HG03575 (cell line): ENCODE data around the gene RSAD2.
"Not testable (repeated sequence)": the region's sequence is repeated elsewhere in the genome, so short reads cannot be mapped to it uniquely, and the experiment has no call there.

Experiments used
- ATAC-seq: cut with Tn5 transposase; IDR thresholded peaks from one replicate; pipeline ENCODE4 v1.9.1; 2021; ENCODE audit not compliant: unreplicated experiment, insufficient number of reproducible peaks, low FRiP score; ENCODE audit errors: extremely low read depth

The RSAD2 gene

DNA sequence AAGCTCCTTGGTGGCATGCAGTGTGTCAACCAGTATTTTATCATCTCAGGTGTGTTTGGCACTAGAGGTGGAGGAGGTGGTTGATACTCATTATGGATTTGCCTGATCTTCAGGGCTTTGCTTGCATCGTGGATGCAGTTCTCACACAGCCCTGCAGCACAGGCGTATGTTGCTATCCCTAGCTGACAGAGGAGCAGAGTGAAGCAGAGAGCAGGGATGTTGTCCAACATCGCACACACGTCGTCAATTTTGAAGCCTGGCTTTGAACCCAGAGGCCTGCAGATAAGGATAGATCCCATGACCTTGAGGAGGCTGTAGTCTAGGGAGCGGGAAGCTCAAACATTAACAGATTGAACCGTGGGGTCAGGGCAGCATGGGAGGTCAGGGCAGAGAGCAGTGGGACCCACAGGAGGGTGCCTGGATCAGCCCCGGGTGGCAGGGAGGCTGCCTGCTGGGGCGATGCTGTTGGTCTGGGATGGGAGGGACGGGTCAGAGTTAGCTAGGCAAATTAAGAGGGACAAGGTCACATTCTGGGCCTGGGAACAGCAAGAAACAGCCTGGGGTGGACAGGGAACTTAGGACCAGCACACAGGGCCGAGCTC, 43.8 kb downstream of the RSAD2 start:
- no peak for ATAC-seq

DNA sequence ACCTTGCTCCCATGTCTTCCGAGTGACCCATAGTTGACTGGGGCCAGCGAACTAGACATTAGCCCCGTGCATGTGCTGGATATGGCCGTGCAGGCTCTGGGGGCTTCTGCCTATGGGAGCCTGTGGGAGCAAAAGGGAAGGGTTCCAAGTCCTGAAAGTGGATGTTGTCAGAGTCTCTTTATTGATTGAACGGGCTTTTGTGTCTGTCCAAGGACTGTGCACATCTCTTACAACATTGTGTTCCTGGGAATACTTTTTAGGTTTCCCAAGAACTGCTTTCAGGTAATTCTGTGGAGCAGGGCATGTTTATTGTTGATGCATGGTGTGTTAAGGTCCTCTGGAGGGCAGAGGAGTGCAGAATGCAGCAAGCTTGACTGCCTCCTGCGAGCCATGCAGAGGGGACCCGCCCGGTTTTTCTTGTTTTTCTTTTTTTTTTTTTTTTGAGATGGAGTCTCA, 44.7 kb downstream of the RSAD2 start:
- no peak for ATAC-seq

DNA sequence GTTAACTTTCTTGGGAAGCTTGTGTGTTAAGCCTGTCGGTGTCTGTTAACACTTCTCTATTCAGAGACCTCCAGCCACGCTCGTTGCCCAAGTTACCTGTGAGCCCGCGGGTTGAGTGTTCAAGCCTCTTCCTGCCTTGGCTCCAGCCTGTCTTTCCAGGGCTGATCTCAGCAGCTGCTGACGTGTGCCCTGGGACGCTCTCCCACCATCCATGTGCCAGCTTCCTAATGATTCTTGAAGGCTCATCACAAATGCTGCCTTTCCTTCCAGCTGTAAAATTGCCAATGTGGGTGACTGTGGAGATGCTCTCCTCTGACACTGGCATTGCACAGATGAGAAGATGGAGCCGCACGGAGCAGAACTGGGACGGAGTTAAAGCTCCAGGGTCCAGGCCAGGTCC, 45.7 kb downstream of the RSAD2 start:
- no peak for ATAC-seq

DNA sequence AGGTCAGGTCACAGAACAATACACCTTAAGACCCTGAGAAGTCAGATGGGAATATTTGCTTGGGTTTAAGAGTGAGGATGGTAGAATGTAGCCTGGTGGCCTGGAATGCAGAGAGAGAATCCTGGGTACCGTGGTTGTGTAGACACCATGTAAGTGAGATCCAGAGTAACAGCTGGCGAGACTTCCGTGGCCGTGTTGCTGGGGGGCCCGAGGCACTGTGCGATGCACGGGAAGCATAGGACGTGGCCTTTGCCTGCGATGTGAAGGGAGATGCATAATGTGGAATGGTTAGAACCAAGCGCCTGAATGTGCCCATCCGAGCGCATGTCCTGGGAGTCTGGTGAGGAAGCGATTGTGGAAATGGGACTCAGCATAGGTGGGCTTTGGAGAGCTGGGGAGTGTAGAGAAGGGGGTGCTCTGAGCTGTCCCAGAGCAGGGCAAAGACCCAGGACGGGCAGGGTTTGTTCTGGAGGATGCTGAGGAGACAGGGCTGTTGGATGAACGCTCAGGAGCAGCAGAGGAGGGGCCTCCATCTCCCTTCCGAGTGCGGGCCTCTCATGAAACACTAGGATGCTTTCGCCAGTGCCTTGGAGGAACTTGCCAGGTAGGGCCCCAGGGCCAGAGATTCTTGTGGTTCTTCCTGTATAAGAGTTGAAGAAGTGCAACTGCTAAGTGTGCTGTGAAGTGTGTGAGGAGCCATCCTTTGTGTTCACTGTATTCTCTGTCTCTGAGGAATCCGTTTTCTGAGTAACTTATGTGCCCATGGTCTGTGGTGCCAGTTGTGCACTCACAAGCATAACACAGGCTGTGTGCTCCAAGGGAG, 46.7 kb downstream of the RSAD2 start:
- ATAC-seq: no peak

DNA sequence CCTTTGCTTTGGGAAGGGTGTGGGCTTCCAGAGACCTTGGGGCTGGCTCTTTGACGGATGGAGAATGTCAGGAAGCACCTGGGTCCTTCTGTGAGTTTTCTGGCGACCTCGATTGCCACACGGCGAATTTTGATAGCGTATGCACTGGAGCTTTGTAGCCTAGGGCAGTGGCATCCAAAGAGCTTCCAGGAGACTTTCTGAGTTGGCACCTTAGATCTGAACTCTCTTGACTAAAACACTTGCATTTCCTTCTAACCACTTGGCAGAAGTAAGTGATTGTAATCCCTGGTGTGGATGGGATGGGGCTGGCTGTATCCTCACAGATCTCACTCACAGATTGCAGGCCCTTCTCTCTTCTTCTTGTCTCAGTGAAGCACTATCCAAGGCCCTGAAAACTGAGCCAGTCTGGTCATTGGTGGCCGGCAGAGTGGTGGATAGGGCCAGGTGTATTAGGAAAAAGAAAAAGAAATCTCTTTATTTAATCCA, 47.4 kb downstream of the RSAD2 start:
- no peak for ATAC-seq

DNA sequence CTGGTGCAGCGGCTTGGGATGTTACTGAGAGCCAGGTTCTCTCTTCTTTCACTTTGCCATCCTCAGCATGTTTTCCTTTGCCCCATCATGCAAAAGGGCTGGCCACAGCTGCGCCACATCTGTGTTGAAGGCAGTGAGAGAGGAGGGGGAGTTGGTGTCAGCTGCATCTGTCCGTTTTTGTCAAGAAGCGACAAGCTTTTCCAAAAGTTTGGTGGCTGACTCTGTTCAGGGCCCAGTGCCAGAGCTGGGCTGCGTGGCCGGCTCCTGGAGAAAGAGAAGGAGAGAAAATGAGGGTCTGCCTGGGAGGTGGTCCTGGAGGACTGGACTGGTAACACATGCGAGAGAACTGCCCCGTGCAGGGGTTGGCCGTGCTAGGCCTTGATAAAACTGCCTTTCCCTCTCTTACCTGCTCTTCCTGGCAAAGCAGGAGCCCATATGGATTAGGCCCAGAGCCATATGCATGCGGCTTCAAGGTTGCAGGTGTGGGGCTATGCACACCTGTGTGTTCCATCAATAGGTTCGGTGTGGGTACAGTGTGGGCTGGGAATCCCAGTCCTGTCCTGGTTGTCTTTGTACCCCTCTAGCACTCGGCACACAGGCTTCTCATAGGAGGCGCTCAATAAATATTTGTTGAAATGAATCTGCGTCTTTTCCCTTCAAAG, 48.6 kb downstream of the RSAD2 start:
- no peak for ATAC-seq

DNA sequence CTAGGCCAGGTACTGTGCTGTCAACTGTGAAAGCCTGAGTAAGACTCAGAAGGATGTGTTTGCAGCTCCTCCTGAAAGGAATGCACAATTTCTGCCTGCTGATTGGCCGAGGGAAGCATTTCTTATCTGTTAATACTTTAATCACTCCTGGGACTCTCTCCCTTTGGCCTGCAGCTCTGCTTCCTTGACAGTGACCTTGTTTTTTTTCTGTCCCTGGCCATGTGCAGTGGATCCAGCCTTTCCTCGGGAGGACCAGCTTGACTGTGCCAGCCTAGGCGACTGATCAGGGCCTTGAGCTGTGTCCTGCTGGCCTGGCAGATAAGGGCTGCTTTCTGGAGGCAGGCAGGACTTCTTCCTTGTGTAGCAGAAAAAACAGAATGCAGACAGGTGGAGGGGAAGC, 49.6 kb downstream of the RSAD2 start:
- no peak for ATAC-seq

DNA sequence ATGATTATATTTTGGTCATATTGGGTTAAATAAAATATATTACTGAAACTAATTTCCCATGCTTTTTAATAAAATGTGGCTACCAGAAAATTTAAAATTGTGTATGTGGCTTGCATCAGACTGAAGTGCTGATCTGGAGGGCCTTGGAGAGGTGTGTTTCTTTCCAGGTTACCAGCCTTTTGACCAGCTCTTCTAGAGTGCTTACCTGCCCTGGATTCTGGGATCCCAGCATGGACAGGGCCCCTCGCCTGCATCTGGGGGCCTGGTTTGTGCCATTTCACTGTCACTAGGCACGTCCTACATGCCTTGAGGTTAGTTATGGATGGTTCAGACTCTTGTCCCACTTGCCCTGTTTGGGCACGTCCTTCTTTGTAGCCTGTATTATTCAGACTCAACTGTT, 50.2 kb downstream of the RSAD2 start:
- ATAC-seq: no peak

DNA sequence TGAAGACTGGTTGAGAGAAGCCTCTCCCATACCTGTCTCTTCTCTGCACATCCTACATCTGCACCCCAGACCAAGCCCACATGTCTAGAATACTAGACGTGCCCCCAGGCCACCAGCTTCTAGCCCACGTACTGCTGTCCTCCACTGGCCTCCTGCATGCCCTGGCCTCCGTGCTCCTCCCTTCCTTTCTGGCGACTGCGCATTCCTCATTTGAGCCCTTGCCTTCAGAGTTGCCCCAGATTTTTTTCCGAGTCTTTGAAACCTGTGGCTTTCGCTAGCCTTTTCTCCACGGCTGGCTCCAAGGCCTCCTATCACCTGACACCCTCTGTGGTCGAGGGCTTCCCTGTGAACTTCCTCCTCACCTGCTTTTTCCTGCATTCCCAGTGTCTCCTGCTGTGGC, 50.9 kb downstream of the RSAD2 start:
- ATAC-seq: no peak

DNA sequence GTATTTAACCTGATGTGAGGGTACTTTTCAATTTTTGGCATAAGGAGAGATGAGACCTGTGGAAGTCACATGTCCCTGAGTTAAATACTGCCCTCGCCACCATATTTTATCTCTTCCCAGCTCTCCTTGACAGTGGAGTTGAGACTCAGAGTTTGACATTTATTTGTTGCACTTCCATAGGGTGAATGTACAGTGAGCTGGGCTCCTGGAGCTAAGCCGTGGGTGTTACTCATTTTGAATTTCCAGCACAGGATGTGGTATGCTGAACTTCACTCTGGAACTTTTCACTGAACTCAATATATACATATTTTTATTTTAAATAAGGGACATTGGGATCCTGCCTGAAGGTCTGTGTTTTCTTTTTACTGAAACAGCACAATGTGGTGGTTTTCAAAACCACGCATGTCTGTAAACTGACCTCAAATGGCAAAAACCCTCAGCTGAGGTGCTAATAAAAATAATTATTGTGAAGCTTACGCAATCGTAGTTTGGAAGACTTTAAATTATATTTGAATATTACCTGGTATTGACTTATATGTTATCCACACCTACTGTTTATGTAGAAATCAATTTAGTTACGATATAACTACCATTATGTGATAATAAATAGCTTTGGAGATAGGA, 51.7 kb downstream of the RSAD2 start:
- no peak for ATAC-seq

DNA sequence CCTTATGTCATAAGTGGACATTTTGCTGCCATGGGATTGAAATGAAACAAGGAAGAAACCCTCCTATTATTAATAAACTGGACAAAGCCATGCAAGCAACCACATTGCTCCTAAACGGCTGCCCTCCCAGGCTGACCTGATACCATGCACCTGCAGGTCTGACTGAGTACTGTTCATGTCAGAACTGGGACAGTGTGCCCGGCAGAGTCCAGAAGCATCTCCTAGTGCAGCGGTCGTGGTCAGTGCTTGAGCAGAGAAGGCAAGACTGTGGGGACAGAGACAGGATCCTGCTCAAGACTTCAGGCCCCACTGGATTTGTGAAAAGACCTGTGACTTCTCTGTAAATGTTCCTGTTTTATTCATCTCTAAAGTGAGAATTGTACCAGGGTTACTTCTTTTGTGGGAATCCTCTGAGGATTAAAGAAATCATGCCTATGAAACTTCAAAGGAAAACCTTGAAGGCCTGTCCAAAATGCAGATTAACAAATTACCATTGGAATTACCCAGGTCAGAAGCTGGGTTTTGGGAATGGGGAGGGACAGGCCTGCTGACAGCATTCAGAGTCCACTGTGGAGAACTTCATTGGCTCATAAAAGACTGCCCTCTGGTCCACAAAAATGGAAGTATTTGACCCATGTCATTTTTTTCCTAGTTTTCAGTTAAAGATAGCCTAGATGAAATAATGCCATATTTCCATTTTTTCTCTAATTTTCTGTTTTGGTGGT, 53.5 kb downstream of the RSAD2 start:
- ATAC-seq: no peak

DNA sequence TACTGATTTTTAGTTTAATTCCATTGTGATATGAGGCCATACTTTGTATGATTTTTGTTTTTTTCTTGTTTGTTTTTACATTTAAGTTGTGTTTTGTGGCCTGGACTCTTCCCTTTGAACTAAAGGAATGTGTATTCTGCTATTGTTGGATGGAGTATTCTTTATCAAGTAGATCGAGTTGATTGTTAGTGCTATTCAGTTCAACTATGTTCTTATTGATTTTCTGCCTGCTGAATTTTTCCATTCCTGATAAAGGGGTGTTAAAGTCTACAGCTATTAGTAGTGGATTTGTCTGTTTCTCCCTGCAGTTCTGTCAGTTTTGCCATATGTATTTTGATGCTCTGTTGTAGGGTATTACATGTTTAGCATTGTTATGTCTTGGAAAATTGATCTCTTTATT, 54.2 kb downstream of the RSAD2 start:
- no peak for ATAC-seq

DNA sequence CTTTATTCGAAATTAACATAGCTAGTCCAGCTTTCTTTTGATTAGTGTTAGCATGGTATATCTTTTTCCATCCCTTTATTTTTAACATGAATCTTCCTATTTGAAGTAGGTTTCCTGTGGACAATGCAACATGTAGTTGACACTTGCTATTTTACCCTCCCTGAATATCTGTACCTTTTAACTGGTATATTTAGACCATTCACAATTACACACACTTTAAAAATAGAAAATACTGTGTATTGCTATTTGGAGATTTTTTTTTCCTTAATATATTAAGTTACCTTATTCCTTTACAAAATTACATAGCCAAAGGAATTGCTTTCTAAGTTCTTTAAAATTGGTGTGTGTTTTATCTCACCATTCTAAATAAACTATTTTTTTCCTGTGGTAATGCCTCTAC, 54.6 kb downstream of the RSAD2 start:
- ATAC-seq: no peak

DNA sequence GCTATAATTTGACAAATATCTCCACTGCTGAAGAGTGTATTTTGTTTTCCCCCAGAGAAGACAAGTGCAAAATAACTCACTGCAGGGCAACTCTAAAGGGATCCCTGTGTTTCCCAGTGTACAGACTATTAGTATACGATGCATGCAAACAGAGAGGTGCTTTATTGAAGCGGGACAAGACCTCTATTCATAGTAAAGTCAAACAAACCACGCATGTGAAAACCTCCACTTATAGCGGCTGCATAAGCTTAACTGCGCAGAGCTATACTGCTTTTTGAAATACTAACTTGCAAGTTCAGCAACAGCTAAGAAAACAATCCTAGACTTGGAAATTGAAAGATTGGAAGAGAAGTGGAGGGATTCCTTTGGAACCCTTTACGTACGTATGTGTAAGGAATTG, 55.3 kb downstream of the RSAD2 start:
- no peak for ATAC-seq

DNA sequence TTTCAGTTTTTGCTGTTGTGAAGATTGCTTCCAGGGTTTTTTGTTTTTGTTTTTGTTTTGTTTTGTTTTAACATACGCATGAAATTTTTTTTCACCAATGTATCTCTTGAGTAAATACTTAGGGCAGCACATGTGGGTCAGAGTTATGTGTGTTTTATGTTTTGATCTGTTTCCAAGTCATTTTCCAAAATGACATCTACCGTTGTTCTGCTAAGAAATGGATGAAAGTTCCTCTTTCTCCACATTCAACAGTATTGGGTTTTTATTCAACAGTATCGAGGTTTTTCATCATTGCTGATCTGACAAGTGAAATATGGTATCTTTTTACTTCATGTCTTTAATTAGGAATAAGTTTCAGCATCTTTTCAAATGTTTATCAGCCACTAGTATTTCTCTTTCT, 56.3 kb downstream of the RSAD2 start:
- ATAC-seq: no peak

DNA sequence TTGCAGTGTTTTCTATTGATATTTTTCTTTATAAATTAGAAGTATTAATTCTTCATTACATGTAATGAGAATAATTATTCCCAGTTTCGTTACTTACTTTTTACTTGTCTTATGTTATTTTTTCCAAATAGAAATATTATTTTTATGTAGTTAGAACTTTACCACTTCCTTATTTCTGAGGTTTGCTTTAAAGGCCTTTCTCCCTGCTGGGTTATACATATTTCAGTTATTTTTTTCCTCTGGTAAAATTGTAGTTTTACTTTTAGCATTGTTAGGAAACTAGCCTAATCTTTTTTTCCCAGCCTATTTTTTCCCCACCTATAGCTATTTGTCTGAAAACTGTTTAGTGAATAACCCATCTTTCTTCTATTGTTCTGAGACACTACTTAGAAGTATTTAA, 56.8 kb downstream of the RSAD2 start:
- ATAC-seq: no peak

DNA sequence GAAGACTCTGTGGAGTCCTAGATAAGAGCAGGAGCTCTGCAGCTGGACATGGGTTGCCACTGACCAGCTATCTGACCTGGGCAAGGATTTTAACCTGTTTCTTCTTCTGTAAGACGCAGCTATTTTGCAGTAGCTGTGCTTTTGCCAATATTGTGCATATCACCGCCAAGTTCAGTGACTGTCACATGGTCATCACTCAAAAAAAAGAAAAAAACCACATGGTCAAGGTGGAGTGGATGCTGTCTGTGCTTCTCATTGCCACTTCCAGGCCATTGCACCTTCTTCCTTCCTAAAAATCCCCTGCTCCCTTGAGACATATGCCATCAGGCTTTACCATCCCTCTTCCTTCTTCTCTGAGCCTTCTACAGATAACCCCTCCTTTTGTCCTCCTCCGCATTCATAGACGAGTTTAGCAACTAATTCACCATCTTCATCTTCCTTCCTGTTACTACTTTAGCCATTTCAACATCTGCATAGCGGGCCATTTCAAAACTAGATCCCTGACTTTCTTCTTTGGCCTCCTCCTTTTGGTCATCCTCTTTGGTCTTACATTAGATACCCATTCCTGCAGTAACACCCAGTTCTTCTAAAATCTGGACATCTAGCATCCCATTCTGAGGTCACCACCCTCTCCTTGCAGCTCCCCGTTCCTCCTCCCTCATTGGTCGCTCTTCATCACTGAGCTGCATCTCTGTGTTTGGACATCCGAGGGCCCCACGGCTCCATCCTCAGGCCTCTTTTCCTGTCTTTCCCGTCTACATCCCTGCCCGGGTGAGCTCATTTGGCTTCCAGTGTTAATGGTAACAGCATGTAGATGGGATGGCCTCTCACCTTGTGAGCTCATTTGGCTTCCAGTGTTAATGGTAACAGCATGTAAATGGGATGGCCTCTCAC, 57.4 kb downstream of the RSAD2 start:
- no peak for ATAC-seq

DNA sequence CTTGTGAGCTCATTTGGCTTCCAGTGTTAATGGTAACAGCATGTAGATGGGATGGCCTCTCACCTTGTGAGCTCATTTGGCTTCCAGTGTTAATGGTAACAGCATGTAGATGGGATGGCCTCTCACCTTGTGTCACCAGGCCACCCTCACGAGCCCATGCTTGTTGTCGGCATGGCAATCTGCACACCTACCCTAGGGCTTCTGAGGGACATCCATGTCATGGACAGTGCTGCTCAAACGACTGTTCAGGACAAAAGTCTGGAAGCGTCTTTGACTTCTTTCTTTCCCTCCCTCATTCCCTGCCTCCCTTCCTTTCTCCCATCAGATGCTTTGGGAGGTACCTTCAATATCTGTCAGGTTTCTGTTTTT, 58.1 kb downstream of the RSAD2 start:
- ATAC-seq: not testable (repeated sequence)
